ENCODE data around the gene THADA.

The THADA gene

DNA sequence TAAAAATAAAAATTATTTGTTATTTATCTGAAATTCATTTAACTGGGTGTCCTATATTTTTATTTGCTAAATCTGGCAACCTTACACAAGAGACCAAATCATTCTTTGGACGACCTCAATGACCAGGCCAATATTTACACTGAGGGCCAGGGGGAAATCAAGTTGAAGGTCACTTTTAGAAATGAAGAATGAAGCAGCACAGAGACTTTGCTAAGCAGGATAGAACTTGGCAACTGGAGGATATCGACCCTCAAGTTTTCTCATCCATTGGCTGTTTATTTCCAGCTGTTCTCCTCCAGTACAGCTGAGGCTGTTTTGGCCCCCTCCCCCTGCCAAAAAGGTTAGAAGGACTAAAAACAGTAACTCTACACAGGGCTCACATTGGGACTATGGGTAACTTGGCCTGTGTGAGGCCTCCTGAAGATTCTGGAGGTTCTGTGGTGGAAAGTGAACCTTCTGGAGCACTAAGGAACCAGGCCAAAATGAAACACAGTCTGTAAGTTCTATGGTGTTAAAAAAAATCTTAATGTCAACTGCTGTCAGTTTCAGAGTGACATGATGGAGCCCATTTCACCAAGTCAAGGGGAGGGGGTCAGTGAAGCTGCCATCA is 337.2 kb downstream of the THADA start:
- ChIA-PET POLR2A (no interaction called here), CTCF (interaction anchor here (0.9 kb wide), 1 partner anchor 220 kb away, joined by 3 read pairs; no protein-coding TSS in a partner anchor)
- TF ChIP-seq, protein P1, sequence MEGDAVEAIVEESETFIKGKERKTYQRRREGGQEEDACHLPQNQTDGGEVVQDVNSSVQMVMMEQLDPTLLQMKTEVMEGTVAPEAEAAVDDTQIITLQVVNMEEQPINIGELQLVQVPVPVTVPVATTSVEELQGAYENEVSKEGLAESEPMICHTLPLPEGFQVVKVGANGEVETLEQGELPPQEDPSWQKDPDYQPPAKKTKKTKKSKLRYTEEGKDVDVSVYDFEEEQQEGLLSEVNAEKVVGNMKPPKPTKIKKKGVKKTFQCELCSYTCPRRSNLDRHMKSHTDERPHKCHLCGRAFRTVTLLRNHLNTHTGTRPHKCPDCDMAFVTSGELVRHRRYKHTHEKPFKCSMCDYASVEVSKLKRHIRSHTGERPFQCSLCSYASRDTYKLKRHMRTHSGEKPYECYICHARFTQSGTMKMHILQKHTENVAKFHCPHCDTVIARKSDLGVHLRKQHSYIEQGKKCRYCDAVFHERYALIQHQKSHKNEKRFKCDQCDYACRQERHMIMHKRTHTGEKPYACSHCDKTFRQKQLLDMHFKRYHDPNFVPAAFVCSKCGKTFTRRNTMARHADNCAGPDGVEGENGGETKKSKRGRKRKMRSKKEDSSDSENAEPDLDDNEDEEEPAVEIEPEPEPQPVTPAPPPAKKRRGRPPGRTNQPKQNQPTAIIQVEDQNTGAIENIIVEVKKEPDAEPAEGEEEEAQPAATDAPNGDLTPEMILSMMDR (IDR thresholded peaks at IDR 0.05; ENCODE audit: control extremely low read depth, extremely low read depth, low read depth, missing control alignments): no peak
- DNase-seq (ENCODE audit: extremely low spot score): no peak

DNA sequence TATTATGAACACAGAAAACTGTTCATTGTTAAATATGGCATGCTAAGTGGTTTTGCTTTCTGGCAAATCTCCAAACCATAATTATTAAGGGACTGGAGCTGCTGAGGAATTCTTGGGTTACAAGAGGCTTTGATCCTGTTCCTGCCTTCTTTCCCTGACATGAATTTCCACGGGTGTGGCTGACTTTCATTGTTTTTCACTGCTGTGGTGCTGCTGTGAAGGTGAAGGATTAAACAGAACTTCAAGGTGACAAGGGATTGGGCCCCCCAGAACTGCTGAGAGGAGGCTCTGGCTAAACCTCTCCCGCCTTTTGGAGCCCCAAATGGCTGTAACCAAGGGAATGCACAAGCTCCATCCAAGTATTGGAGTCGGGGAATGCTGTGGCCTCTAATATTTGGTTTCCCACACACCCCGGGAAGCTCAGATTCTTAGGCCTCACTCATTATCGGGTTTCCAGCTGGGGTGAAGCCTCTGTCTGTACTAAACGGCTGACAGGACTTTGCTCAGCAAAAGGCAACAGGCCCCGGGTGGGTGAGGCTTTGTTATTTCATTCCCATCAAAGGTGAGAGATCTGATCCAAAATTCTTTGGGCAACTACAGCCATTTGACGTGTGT is 340.4 kb downstream of the THADA start:
- ChIA-PET CTCF (interaction anchor here (0.7 kb wide), 1 partner anchor 26 kb away, joined by 3 read pairs; no protein-coding TSS in a partner anchor), POLR2A (no interaction called here)
- DNase-seq (ENCODE audit: extremely low spot score): no peak
- TF ChIP-seq, protein P1 (IDR thresholded peaks at IDR 0.05; ENCODE audit: control extremely low read depth, extremely low read depth, low read depth, missing control alignments): no peak

DNA sequence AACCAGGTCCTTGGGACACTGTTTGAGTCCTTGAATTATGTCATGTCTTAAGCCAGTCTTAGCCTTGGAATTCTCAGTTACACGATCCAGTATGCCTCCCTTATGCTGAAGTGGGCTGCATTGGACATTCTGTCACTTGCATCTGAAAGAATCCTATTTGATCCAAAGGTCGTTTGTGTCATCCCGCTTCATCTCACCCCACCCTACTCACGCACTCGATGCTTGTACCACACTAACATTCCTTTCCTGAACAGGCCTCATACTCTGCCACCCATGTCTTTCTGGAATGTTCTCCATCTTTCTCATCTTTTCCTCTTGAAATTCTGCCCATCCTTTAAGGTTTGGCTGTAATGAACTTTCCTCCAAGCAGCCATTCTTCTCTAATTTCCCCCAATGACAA is 341.5 kb downstream of the THADA start:
- ChIA-PET CTCF (no interaction called here), POLR2A (no interaction called here)
- TF ChIP-seq, protein P1 (IDR thresholded peaks at IDR 0.05; ENCODE audit: control extremely low read depth, extremely low read depth, low read depth, missing control alignments): no peak
- DNase-seq (ENCODE audit: extremely low spot score): no peak

DNA sequence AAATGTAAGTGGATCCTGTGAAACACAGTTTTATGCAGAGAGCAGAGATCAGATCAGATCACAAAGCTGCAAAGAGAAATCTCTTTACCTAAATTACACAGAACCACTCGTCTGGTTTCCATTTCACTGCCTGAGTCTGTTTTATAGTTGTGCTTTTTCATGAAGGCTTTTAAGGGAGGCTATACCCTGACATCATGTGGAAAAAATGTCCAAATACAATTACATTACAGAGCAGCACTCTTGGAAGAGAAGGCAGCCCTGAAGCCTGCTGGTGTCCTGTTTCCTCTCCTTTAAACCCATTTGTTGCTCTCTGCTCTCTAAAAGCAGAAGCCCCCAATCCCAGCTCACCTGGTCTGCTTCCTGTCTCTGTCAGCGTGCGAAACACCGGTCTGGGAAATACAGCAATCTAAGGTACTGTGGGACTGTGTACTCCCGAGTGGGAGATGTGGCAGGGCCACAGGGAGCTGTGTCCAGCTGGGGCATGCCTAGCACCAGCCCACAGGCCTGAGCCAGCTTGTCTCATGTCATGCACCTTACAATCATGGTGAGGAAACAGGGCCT is 344.6 kb downstream of the THADA start:
- POLR2A ChIA-PET: no interaction called here
- TF ChIP-seq, protein P1 (IDR thresholded peaks at IDR 0.05; ENCODE audit: control extremely low read depth, extremely low read depth, low read depth, missing control alignments): no peak
- no peak for DNase-seq (ENCODE audit: extremely low spot score)
- CTCF ChIA-PET: interaction anchor here (1.1 to 2.1 kb wide), 2 partner anchors 9 to 22 kb away, joined by 3 to 7 read pairs; no protein-coding TSS in a partner anchor

DNA sequence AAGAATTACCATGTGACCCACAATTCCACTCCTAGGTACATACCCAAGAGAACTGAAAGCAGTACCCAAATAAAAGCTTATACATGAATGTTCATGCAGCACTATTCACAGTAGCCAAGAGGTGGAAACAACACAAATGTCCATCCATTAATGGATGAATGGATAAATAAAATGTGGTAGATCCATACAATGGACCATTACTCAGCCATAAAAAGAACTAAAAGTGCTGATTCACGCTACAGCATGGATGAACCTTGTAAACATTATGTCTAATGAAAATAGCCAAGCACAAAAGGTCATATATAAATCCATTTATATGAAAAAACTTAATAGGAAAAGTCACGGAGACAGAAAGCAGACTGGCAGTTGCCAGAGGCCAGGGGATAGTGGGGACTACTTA is 345.8 kb downstream of the THADA start:
- DNase-seq (ENCODE audit: extremely low spot score): no peak
- TF ChIP-seq, protein P1 (IDR thresholded peaks at IDR 0.05; ENCODE audit: control extremely low read depth, extremely low read depth, low read depth, missing control alignments): no peak
- POLR2A ChIA-PET: no interaction called here
- CTCF ChIA-PET: no interaction called here

DNA sequence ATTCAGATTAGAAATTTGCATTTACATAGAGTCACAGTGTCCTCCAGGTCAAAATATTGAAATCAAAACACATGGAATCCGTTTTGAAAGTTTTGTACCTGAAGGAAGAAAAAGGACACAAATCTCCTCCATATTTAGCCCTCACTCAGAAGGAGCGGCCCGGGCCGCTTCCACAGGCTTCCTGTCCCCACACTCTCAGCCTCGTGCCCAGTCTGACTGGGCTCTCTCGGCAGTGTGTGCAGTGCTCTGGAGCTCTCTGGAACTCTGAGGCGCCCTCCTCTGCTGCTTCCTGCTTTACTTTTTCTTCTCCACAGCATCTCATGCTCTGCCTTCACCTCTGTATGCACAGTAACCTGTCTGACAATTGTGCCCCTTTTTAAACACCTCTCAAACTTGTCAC is 347.2 kb downstream of the THADA start:
- POLR2A ChIA-PET: no interaction called here
- TF ChIP-seq, protein P1 (IDR thresholded peaks at IDR 0.05; ENCODE audit: control extremely low read depth, extremely low read depth, low read depth, missing control alignments): no peak
- CTCF ChIA-PET: interaction anchor here (1.4 kb wide), 1 partner anchor 19 kb away, joined by 6 read pairs; no protein-coding TSS in a partner anchor
- DNase-seq (ENCODE audit: extremely low spot score): no peak
